SKM-1 treated with dmso at 0.1 percent for 144 hours (cell line): ENCODE data around the gene YEATS2.
A peak's percentile ranks its signal among the peaks of the same experiment; 100 is the strongest.
"Not testable (repeated sequence)": the region's sequence is repeated elsewhere in the genome, so short reads cannot be mapped to it uniquely, and the experiment has no call there.

Source experiments
- DNase-seq: peaks from one replicate; lab custom pipeline; 2025; ENCODE audit not compliant: unreplicated experiment; lab: John Stamatoyannopoulos, UW

YEATS2 gene

GRCh38 chr3:183697610-183698317 is at the start of gene YEATS2:
YEATS2 (plus strand) TSS chr3:183697797; CDS start chr3:183715163, 17,366 bp downstream.
- peak; percentile 51 for DNase-seq

- no peak for DNase-seq
Observed at GRCh38 chr3:183650554-183650953, 47.0 kb upstream of the YEATS2 start.

DNA sequence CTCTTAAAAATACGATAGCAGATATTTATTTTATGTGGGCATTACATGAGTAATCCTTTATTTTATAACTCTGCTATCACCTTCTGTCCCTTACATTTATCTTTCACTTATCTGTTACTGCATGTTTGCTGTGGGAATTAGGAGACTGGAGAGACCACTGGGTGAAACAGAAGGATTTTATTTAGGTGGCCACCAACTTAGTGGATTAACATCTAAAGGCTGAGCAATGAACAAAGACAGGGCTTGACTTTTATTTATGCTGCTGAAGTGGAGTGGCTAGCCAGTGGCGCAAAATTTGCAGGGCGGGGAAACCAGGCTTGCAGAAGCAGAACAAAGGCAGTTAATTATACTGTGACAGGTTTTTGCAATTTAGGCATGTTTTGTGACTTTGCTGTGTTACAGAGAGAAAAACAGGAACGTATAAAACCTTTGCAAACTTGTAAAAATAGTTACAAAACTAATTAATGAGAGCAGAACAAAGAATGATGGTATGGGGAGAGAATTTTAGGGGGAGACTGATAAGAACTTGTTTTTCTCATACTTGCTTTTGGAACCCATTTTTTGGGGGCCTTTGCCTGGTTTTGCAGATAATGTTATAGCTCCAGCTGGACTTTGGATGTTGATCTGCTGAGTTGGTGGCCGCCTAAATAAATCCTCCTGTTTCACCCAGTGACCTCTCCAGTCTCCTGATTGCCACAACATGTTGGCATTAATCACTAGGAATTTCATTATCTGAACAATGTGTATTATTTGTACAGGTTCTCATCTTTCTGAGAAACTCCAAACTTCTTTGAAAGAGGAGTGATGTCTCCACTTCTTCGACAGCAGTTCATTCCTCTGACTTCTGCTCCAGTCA is 44.2 kb upstream of the YEATS2 start:
- DNase-seq, result no peak

GRCh38 chr3:183654727-183655126 is 42.9 kb upstream of the YEATS2 start:
- DNase-seq, result no peak

GRCh38 chr3:183662099-183662498 is 35.5 kb upstream of the YEATS2 start:
- DNase-seq, result no peak

DNA sequence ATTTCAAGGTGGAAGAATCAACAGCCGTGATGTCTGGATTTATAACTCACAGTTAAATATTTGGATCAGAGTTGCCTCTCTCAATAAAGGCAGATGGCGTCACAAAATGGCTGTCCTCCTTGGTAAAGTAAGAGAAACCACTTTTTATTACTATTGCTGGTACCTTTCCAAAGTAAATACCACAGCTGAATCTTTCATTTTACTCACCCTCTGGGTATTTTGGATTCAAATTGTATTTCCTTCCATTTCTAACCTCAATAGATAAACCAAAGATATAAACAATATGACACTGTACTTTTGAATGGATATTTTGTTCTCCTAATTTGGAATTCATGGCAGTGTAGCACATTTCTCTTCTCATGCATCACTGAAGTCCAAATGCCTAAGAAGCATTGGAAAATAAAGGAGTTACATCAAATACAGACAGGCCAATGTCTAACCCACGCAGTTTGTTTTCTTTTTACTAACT is 32.6 kb upstream of the YEATS2 start:
- DNase-seq, result no peak

GRCh38 chr3:183680061-183680460 is 17.5 kb upstream of the YEATS2 start:
- no peak for DNase-seq

DNA sequence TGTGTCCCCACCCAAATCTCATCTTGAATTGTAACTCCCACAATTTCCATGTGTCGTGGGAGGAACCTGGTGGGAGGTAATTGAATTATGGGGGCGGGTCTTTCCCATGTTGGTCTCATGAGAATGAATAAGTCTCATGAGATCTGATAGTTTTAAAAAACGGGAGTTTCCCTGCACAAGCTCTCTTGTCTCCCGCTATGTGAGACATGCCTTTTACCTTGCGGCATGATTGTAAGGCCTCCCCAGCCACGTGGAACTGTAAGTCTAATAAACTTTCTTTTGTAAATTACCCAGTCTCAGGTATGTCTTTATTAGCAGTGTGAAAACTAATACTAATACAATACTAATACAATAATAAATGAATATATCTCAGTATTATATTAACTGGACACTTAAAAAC is 9.9 kb upstream of the YEATS2 start:
- DNase-seq, result no peak

- no peak for DNase-seq
Observed at GRCh38 chr3:183688874-183689273, 8.7 kb upstream of the YEATS2 start.

GRCh38 chr3:183689621-183690020 is 8.0 kb upstream of the YEATS2 start:
- not testable (repeated sequence) for DNase-seq

- DNase-seq, result no peak
Observed at GRCh38 chr3:183690402-183690995, 7.1 kb upstream of the YEATS2 start.

- no peak for DNase-seq
Observed at GRCh38 chr3:183692436-183692835, 5.2 kb upstream of the YEATS2 start.

DNA sequence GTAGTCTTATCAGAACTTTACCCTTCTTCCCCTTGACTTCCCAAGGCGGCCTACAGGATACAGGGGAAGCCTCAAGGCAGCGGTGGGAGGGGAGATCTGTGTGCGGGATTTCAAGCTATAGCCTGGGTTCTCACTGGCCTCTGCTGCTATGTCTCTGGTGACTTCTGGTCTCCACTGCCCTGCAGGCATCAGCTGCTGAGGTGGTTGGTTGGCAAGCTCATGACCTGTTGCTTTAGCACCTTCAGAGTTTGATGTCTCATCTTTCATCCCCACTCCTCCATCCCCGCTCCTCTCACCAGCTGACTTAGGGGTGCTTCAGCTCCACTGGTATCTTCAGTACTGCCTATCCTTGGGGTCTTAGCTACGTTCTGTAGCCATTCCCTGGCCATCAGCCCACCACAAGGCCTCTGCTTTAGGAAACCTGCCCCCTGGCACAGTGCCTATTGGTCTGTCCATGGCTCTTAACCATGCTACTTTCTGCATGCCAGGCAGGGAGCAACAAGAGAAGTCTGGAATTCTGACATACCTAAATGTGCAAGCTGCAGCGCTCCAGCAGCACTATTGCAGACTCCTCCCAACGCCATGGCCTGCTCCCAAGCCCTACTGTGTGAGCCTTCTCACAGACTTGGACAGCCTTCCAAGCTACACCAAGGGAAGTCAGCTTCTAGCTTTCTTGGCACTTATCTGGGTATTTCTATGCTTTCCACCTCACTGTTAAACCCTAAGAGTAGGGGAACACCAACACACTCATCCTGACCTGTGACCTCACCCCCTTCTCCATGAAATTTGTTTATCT is 1.8 kb upstream of the YEATS2 start:
- DNase-seq, result no peak

- no peak for DNase-seq
Observed at GRCh38 chr3:183697123-183697609, 431 bp upstream of the YEATS2 start.

DNA sequence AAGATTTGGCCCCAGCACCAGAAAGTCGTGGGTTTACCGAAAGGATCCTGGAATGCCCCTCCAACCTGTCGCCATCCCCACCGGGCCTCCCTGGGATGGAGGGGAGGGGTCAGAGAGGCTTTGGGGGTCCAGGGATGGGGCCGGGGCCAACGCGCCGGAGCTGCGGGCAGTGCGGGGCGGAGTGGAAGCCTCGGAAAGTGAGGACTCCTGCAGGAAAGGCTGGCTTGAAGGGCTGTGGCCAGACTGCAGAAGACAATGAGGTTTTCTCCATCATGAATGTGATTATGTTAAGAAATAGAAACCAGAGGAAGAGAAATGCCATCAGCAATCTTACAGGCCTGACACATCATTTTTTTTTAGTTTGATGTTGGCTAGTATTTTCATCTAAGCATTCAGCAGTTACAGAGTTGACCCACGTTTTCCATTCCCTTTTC is 738 bp downstream of the YEATS2 start:
- peak; percentile 43 for DNase-seq

DNA sequence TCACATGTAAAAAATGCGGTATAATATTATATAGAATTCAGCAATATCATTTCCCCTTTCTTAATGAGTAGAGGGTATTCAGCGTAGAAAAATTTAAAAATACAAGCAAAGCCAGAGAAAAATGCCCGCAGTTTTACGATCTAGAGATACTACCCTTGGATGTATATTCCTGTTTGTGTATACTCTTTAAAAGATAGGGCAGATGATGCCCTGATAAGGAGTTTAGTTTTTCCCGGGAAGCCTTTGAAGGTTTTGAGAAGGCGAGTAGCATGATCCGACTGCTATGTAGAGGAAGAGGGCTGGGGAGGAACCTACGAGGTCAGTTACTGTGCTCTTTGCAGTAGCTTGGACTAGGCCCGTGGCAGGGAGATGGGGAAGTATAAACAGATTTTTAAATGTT is 1.2 kb downstream of the YEATS2 start:
- DNase-seq, result peak; percentile 59

- DNase-seq, result no peak
Observed at GRCh38 chr3:183699238-183699947, 1.8 kb downstream of the YEATS2 start.

GRCh38 chr3:183701744-183702143 is 4.1 kb downstream of the YEATS2 start:
- no peak for DNase-seq

- DNase-seq, result not testable (repeated sequence)
Observed at GRCh38 chr3:183703892-183704291, 6.3 kb downstream of the YEATS2 start.

DNA sequence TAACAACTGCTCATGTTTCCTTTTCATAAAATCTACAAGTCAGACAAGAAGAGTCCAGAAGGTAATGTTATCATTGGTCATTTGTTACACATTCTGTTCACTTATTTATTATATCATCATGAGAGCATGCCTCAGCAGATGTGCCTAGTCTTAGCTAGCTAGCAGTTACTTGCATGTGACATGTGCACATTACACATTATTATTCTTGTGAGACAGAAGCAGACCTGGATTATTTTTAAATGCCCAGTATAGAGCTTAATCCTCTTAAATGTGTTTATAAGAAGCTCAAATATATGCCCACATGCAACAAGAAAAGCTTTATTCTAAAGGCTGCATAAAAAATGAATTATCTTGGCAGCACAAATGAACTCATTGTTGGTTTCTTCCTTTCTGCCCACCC is 12.6 kb downstream of the YEATS2 start:
- no peak for DNase-seq
